MM.1S (cell line): ENCODE data around the gene GABARAPL1.

Experiments used
- EZH2 ChIP-seq: fragments of 300-600 bp; sonication (generic); optimal IDR thresholded peaks from 2 replicates; pipeline ENCODE3; 2017; ENCODE audit warnings: low read depth, mild to moderate bottlenecking, antibody characterized with exemption, low read length, mixed read lengths
- EZH2phosphoT487 ChIP-seq: fragments of 300-600 bp; sonication (generic); IDR thresholded peaks from 2 replicates; pipeline ENCODE4 v1.6.1; 2018; ENCODE audit warnings: antibody characterized with exemption, low read length
- TF ChIP-seq, protein P1 (sequence below): fragments of 300-600 bp; sonication (generic); IDR thresholded peaks from 2 replicates; pipeline ENCODE4 v1.5.1; 2016; ENCODE audit warnings: antibody characterized with exemption, low read length, mixed read lengths

DNA sequence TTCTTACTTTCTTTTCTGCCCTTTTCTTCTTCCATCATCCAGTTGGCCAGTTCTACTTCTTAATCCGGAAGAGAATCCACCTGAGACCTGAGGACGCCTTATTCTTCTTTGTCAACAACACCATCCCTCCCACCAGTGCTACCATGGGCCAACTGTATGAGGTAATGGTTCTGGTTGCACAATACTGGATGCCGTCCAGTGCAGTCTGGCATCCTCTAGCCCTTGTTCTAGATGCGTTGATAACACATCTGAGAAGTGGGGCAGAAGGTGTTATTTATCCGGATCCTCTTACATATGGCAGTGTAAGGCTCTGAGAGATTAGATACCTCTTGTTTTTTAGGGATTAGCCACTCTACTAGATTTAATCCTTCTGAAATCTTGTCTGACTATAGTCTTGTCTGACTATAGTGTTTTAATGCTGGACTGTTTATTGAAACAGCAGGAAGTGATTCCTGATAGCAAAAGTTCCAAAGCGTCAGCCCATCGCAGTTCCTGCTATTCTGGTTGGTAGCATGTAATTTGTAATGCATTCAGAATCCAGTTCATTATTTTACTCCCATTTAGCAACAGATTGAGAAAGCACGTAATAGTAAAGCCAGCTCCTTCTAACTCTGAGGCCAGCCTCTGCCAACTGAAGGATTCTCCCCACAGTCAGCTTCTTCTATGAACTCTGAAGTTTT is 7.9 kb downstream of the GABARAPL1 start:
- TF ChIP-seq, protein P1, sequence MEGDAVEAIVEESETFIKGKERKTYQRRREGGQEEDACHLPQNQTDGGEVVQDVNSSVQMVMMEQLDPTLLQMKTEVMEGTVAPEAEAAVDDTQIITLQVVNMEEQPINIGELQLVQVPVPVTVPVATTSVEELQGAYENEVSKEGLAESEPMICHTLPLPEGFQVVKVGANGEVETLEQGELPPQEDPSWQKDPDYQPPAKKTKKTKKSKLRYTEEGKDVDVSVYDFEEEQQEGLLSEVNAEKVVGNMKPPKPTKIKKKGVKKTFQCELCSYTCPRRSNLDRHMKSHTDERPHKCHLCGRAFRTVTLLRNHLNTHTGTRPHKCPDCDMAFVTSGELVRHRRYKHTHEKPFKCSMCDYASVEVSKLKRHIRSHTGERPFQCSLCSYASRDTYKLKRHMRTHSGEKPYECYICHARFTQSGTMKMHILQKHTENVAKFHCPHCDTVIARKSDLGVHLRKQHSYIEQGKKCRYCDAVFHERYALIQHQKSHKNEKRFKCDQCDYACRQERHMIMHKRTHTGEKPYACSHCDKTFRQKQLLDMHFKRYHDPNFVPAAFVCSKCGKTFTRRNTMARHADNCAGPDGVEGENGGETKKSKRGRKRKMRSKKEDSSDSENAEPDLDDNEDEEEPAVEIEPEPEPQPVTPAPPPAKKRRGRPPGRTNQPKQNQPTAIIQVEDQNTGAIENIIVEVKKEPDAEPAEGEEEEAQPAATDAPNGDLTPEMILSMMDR: no peak
- TF ChIP-seq EZH2phosphoT487: no peak
- TF ChIP-seq EZH2: no peak
